Esophagus squamous epithelium (tissue), 4 donors: ENCODE measurements around the gene CRYL1.

ENCODE experiments used
- CTCF ChIP-seq, 6 experiments: fragments of 450-650 bp in 4 of 6; fragments of 200-600 bp in 2 of 6; sonication (generic) in 2 of 6; IDR thresholded peaks; one replicate each; pipeline ENCODE4 v1.5.1; 2016 to 2019; ENCODE audit warnings: antibody characterized with exemption in 6 of 6, mild to moderate bottlenecking in 4 of 6, moderate library complexity in 4 of 6
- POLR2A ChIP-seq, 4 donors: fragments of 450-650 bp; IDR thresholded peaks; one replicate each; pipeline ENCODE4 v1.6.1; 2017; ENCODE audit warnings: antibody characterized with exemption in 4 of 4, mild to moderate bottlenecking in 4 of 4, moderate library complexity in 3 of 4

DNA sequence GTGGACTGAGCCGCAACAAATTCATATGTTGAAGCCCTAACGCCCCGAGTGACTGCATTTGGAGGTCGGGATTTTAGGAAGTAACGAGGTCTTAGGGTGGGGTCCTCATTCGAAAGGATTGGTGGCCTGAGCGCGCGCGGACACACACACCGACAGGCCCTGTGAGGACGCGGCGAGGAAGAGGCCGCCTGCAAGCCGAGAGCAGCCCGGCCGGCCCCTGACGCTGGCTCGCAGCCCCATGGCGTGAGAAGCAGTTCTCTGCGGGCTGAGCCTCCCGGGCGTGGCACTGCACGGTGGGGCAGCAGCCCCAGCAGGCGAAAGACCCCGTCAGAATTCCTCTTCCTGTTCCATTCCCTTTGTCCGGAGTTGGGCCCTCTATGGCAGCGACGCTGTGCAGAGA, 131.2 kb downstream of the CRYL1 start:
- no peak for TF ChIP-seq CTCF (IDR thresholded peaks at IDR 0.05)
- TF ChIP-seq POLR2A (IDR thresholded peaks at IDR 0.05) = no peak
